ENCODE data around the gene RBM47. TPM values are rescaled to one million over a fixed set of nuclear protein-coding genes. Genes with fewer than 3 reads are reported as not detected.
A peak's percentile ranks its signal among the peaks of the same experiment; 100 is the strongest.

The RBM47 gene
- total and polyA plus RNA-seq, 9 of the 15 experiments (the other 6 are each of a cell fraction or from before 2014, with no cell fraction given), result 1.4 to 6.4 (median 3.3) TPM

DNA sequence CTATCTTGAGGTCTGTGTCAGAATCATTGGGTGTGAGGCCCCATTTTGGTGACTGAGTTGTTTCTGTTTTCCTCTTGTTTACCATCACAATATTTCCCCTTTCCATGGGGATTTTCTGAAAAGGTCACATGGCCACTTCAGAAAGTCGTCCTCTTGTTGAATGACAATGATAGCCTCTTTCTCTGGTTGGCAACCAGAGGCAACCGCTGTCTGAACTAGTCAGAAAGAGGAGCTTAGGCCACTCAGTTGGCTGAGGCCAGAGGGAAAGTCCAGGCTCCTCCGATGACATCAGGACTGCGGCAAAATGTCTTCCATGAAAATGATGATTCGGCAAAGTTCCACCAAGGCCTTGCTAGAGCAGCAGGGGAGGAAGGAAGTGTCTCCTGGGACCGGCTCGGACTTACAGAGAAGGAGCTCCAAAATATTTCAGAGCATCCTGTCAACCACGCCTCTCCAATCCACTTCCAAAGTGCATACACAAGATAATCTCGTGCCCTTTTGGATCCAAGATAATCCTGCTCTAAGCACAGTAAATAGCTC, 19.1 kb upstream of the RBM47 start:
- H3K9me3 ChIP-seq (replicated peaks; ENCODE audit: control insufficient read depth, insufficient read depth, low read depth, low read length), result no peaks in the 10 kb centered on the region
- DNase-seq (ENCODE audit: extremely low read depth in 1 of 4, low spot score in 3 of 4), result no peak
- H3K27me3 ChIP-seq (ENCODE audit: control insufficient read depth in 2 of 2, insufficient read depth in 2 of 2, low read length in 2 of 2), result peaks cover 24 to 36% of the 10 kb centered on the region in 2 experiments
- FAIRE-seq, result no peak
- no peaks in the 10 kb centered on the region for H3K9me1 ChIP-seq (ENCODE audit: control insufficient read depth, insufficient read depth, low read length)
- no peak overlapping the region for H3K4me2 ChIP-seq (ENCODE audit: insufficient read depth, low read length)
- no TSS peak for BruUV-seq (replicated peaks)
- no peaks in the 10 kb centered on the region for H4K20me1 ChIP-seq (replicated peaks; ENCODE audit: control insufficient read depth, insufficient read depth, low read length)
- H2AFZ ChIP-seq (ENCODE audit: low read depth, low read length), result no peak overlapping the region; the same call in 1 of the 2 replicates
- ATAC-seq, result no peak
- H3K9ac ChIP-seq (ENCODE audit: insufficient read depth in 1 of 2, low read depth in 2 of 2, low read length in 2 of 2), result no peak overlapping the region
- intact Hi-C loops (cut with micrococcal nuclease) (no loop called here), in situ Hi-C loops (cut with MboI) (no loop called here)
- no peaks in the 10 kb centered on the region for H3K4me1 ChIP-seq (replicated peaks in 1 of 2; ENCODE audit: control insufficient read depth in 2 of 2, insufficient read depth in 2 of 2, low read length in 2 of 2)
- no peak overlapping the region for H3K27ac ChIP-seq (ENCODE audit: extremely low read depth, low read depth, low read length)
- ChIA-PET POLR2A (interaction anchor here (0.5 to 1.4 kb wide), 3 partner anchors 14 to 255 kb away, joined by 3 read pairs; no protein-coding TSS in a partner anchor), CTCF (ENCODE audit: low intra/inter-chr PET ratio) (no interaction called here)
- no peaks in the 10 kb centered on the region for H3K79me2 ChIP-seq (ENCODE audit: control insufficient read depth, insufficient read depth, low read length)
- H3K4me3 ChIP-seq, result no peak overlapping the region
- H3K36me3 ChIP-seq (ENCODE audit: control insufficient read depth, insufficient read depth, low read length), result no peaks in the 10 kb centered on the region
- WGBS (ENCODE audit: insufficient coverage, low coverage, missing lambda C conversion rate), result 2% methylated on average over 9 of the region's 9 CpGs
- TF ChIP-seq MAFK (IDR thresholded peaks at IDR 0.05; ENCODE audit: low read length), result peak; percentile 62
- no peak for TF ChIP-seq NEUROD1 (IDR thresholded peaks at IDR 0.05; ENCODE audit: borderline replicate concordance, low read depth, low read length, partially characterized antibody)
- TF ChIP-seq ZNF707 (CRISPR knock-in tag; conservative IDR thresholded peaks at IDR 0.05), result no peak
- no peak for TF ChIP-seq ZNF324 (CRISPR knock-in tag; IDR thresholded peaks at IDR 0.05)
- no peak for TF ChIP-seq HOXB6 (CRISPR knock-in tag; IDR thresholded peaks at IDR 0.05; ENCODE audit: borderline replicate concordance)
- peak; percentile 89 for TF ChIP-seq C11orf30 (IDR thresholded peaks at IDR 0.05; ENCODE audit: low read depth)
- TF ChIP-seq KDM4B (IDR thresholded peaks at IDR 0.05; ENCODE audit: borderline replicate concordance in 2 of 2, low read depth in 1 of 2), result no peak
- no peak for TF ChIP-seq SP2 (IDR thresholded peaks at IDR 0.05; ENCODE audit: extremely low read depth, low read depth, low read length, poor library complexity, severe bottlenecking)
- no peak for TF ChIP-seq STAG1 (CRISPR knock-in tag; IDR thresholded peaks at IDR 0.05; ENCODE audit: borderline replicate concordance)
- TF ChIP-seq DMBX1 (CRISPR knock-in tag; IDR thresholded peaks at IDR 0.05; ENCODE audit: borderline replicate concordance), result no peak
- TF ChIP-seq MAFF (IDR thresholded peaks at IDR 0.05; ENCODE audit: low read length), result peak; percentile 50; the same call in 1 of the 2 replicates
- TF ChIP-seq POLR3G (IDR thresholded peaks at IDR 0.05; ENCODE audit: extremely low read depth, insufficient read length, insufficient replicate concordance), result no peak
- no peak for TF ChIP-seq CHD4 (IDR thresholded peaks at IDR 0.05; ENCODE audit: insufficient read depth, insufficient replicate concordance, low read depth, low read length, poor library complexity, severe bottlenecking)
- TF ChIP-seq LARP7 (IDR thresholded peaks at IDR 0.05), result no peak
- TF ChIP-seq POLR2AphosphoS2 (IDR thresholded peaks at IDR 0.05; ENCODE audit: low read length), result no peak
- no peak for TF ChIP-seq TEAD4 (IDR thresholded peaks at IDR 0.05; ENCODE audit: low read length)
- no peak for TF ChIP-seq TEAD4 (CRISPR knock-in tag; IDR thresholded peaks at IDR 0.05; ENCODE audit: borderline replicate concordance)
- TF ChIP-seq ZNF384 (IDR thresholded peaks at IDR 0.05; ENCODE audit: low read depth, low read length), result no peak
- TF ChIP-seq BHLHE40 (IDR thresholded peaks at IDR 0.05; ENCODE audit: low read length), result no peak
- TF ChIP-seq ZNF124 (CRISPR knock-in tag; IDR thresholded peaks at IDR 0.05), result no peak
- no peak for TF ChIP-seq ZNF77 (CRISPR knock-in tag; IDR thresholded peaks at IDR 0.05)
- TF ChIP-seq, protein P1, sequence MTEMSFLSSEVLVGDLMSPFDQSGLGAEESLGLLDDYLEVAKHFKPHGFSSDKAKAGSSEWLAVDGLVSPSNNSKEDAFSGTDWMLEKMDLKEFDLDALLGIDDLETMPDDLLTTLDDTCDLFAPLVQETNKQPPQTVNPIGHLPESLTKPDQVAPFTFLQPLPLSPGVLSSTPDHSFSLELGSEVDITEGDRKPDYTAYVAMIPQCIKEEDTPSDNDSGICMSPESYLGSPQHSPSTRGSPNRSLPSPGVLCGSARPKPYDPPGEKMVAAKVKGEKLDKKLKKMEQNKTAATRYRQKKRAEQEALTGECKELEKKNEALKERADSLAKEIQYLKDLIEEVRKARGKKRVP (CRISPR knock-in tag; IDR thresholded peaks at IDR 0.05), result no peak
- no peak for TF ChIP-seq POLR2G (IDR thresholded peaks at IDR 0.05; ENCODE audit: low read depth, low read length)
- TF ChIP-seq NFIX (CRISPR knock-in tag; IDR thresholded peaks at IDR 0.05; ENCODE audit: low read depth), result no peak
- TF ChIP-seq NCOA4 (IDR thresholded peaks at IDR 0.05; ENCODE audit: partially characterized antibody), result no peak
- TF ChIP-seq NCOA1 (IDR thresholded peaks at IDR 0.05; ENCODE audit: low read depth), result no peak
- TF ChIP-seq ARHGAP35 (IDR thresholded peaks at IDR 0.05; ENCODE audit: partially characterized antibody), result no peak
